WI38 (cell line): Measurements from ENCODE around the gene DPF3.

Source experiments
- H3K4me3 ChIP-seq: 2 replicates; pipeline ENCODE4 v1.5.1; 2011; ENCODE audit warnings: low read depth, mild to moderate bottlenecking, control low read depth, low read length
- CTCF ChIP-seq: IDR thresholded peaks from 2 replicates; pipeline ENCODE4 v1.5.1; 2012; ENCODE audit warnings: low read depth, mild to moderate bottlenecking, control low read depth, low read length

The DPF3 gene

GRCh38 chr14:72716476-72716875, 177.4 kb downstream of the DPF3 start:
- TF ChIP-seq CTCF: no peak
- no peak overlapping the region for H3K4me3 ChIP-seq

GRCh38 chr14:72715850-72716228, 178.1 kb downstream of the DPF3 start:
- no peak for TF ChIP-seq CTCF
- H3K4me3 ChIP-seq: no peak overlapping the region

- TF ChIP-seq CTCF: no peak
- no peak overlapping the region for H3K4me3 ChIP-seq
Observed at GRCh38 chr14:72715215-72715849, 178.6 kb downstream of the DPF3 start.

- no peak overlapping the region for H3K4me3 ChIP-seq
- TF ChIP-seq CTCF: no peak
Observed at GRCh38 chr14:72714871-72715214, 179.1 kb downstream of the DPF3 start.

- H3K4me3 ChIP-seq: no peak overlapping the region
- no peak for TF ChIP-seq CTCF
Observed at GRCh38 chr14:72714094-72714493, 179.8 kb downstream of the DPF3 start.

- no peak for TF ChIP-seq CTCF
- H3K4me3 ChIP-seq: no peak overlapping the region
Observed at GRCh38 chr14:72711936-72712335, 182.0 kb downstream of the DPF3 start.

- no peak for TF ChIP-seq CTCF
- H3K4me3 ChIP-seq: no peak overlapping the region
Observed at GRCh38 chr14:72709916-72710611, 183.8 kb downstream of the DPF3 start.
